WTC11 (cell line): ENCODE measurements around the gene TNFAIP8L1. TPM values are rescaled to one million over a fixed set of nuclear protein-coding genes. Genes with fewer than 3 reads are reported as not detected.
"Not testable (repeated sequence)": the region's sequence is repeated elsewhere in the genome, so short reads cannot be mapped to it uniquely, and the experiment has no call there.

ENCODE experiments used
- ATAC-seq: fragments of 200-7000 bp; cut with Tn5 transposase; 2 replicates; pipeline ENCODE4 v1.10.0; 2021; ENCODE audit warnings: mild to moderate bottlenecking, moderate library complexity
- CTCF ChIA-PET: fragments of 300-600 bp; sonication (Branson Sonifier 250); formaldehyde crosslinking; loops from one replicate; lab custom pipeline; 2021; ENCODE audit warnings: antibody characterized with exemption; lab: Charles Lee
- POLR2A ChIA-PET: fragments of 350-600 bp; sonication (Branson Sonifier 250); formaldehyde crosslinking; loops from one replicate; lab custom pipeline; 2021; ENCODE audit warnings: antibody characterized with exemption; lab: Charles Lee
- DNase-seq: peaks from one replicate; pipeline ENCODE4 v3.0.0; 2021; ENCODE audit warnings: low spot score
- H3K27ac Mint-ChIP-seq: 2 replicates; pipeline ENCODE4 v1.8.0; 2021; ENCODE audit warnings: mixed read lengths
- H3K27me3 Mint-ChIP-seq: 2 replicates; pipeline ENCODE4 v1.8.0; 2021; ENCODE audit warnings: low read depth, mild to moderate bottlenecking, moderate library complexity, mixed read lengths
- H3K36me3 Mint-ChIP-seq: 2 replicates; pipeline ENCODE4 v1.8.0; 2021; ENCODE audit warnings: mixed read lengths
- H3K4me1 Mint-ChIP-seq: 2 replicates; pipeline ENCODE4 v1.8.0; 2022; ENCODE audit warnings: mixed read lengths
- H3K4me3 Mint-ChIP-seq: 2 replicates; pipeline ENCODE4 v1.8.0; 2021; ENCODE audit warnings: mild to moderate bottlenecking, moderate library complexity, mixed read lengths
- H3K9me3 Mint-ChIP-seq: 2 replicates; pipeline ENCODE4 v1.8.0; 2021; ENCODE audit warnings: mixed read lengths
- AFF4 ChIP-seq: sonication (generic); formaldehyde crosslinking; IDR thresholded peaks from 2 replicates; pipeline ENCODE4 v1.8.1; 2023; ENCODE audit warnings: mild to moderate bottlenecking, missing genetic modification reagents, borderline replicate concordance
- ATF3 ChIP-seq: sonication (generic); formaldehyde crosslinking; conservative IDR thresholded peaks from 2 replicates; pipeline ENCODE4 v1.8.1; 2022; ENCODE audit warnings: mild to moderate bottlenecking, missing genetic modification reagents
- CBFB ChIP-seq: sonication (generic); formaldehyde crosslinking; IDR thresholded peaks from 2 replicates; pipeline ENCODE4 v1.8.1; 2022; ENCODE audit warnings: mild to moderate bottlenecking, low read depth, missing genetic modification reagents
- CDX4 ChIP-seq: fragments of 250-450 bp; sonication (Bioruptor Pico); IDR thresholded peaks from 2 replicates; pipeline ENCODE4 v1.9.0; 2021; ENCODE audit warnings: moderate library complexity, mild to moderate bottlenecking, inconsistent platforms, borderline replicate concordance
- JUN ChIP-seq: sonication (generic); formaldehyde crosslinking; IDR thresholded peaks from 2 replicates; pipeline ENCODE4 v1.8.0; 2023; ENCODE audit warnings: mild to moderate bottlenecking, missing genetic modification reagents
- MYBL2 ChIP-seq: sonication (generic); formaldehyde crosslinking; IDR thresholded peaks from 2 replicates; pipeline ENCODE4 v1.8.1; 2023; ENCODE audit warnings: mild to moderate bottlenecking, moderate library complexity, missing genetic modification reagents
- NFATC4 ChIP-seq: fragments of 250-450 bp; sonication (Bioruptor Pico); IDR thresholded peaks from 2 replicates; pipeline ENCODE4 v1.9.0; 2021; ENCODE audit warnings: mild to moderate bottlenecking
- RELA ChIP-seq: sonication (generic); formaldehyde crosslinking; IDR thresholded peaks from 2 replicates; pipeline ENCODE4 v1.8.1; 2022; ENCODE audit warnings: missing genetic modification reagents, mild to moderate bottlenecking, borderline replicate concordance
- TCF7 ChIP-seq: sonication (generic); formaldehyde crosslinking; IDR thresholded peaks from 2 replicates; pipeline ENCODE4 v1.8.0; 2022; ENCODE audit warnings: mild to moderate bottlenecking, low read depth, missing genetic modification reagents, moderate library complexity
- TEAD1 ChIP-seq: sonication (generic); formaldehyde crosslinking; IDR thresholded peaks from 2 replicates; pipeline ENCODE4 v1.8.0; 2022; ENCODE audit warnings: mild to moderate bottlenecking, missing genetic modification reagents
- TP53 ChIP-seq: sonication (generic); formaldehyde crosslinking; IDR thresholded peaks from 2 replicates; pipeline ENCODE4 v1.8.1; 2023; ENCODE audit warnings: mild to moderate bottlenecking, missing genetic modification reagents
- ZBTB21 ChIP-seq: sonication (generic); formaldehyde crosslinking; IDR thresholded peaks from 2 replicates; pipeline ENCODE4 v1.8.1; 2023; ENCODE audit warnings: mild to moderate bottlenecking, missing genetic modification reagents, borderline replicate concordance
- ZNF138 ChIP-seq: sonication (generic); formaldehyde crosslinking; conservative IDR thresholded peaks from 2 replicates; pipeline ENCODE4 v1.8.1; 2022; ENCODE audit warnings: mild to moderate bottlenecking, moderate library complexity, missing genetic modification reagents
- ZNF232 ChIP-seq: sonication (generic); formaldehyde crosslinking; IDR thresholded peaks from 2 replicates; pipeline ENCODE4 v1.8.0; 2022; ENCODE audit warnings: mild to moderate bottlenecking, missing genetic modification reagents
- ZNF396 ChIP-seq: fragments of 250-450 bp; sonication (Bioruptor Pico); IDR thresholded peaks from 2 replicates; pipeline ENCODE4 v1.8.0; 2021; ENCODE audit warnings: mild to moderate bottlenecking, moderate library complexity, borderline replicate concordance
- ZNF416 ChIP-seq: fragments of 250-450 bp; sonication (Bioruptor Pico); IDR thresholded peaks from 2 replicates; pipeline ENCODE4 v1.9.0; 2021; ENCODE audit warnings: mild to moderate bottlenecking, inconsistent platforms
- ZNF532 ChIP-seq: fragments of 250-450 bp; sonication (Bioruptor Pico); IDR thresholded peaks from 2 replicates; pipeline ENCODE4 v1.9.0; 2021; ENCODE audit warnings: mild to moderate bottlenecking, borderline replicate concordance
- total RNA-seq: library from RNA; stranded (reverse); gene quantifications from 3 replicates; pipeline ENCODE4 v1.2.3, GENCODE V29; 2021

Gene TNFAIP8L1
- total RNA-seq, 1 experiment from 2014 or later = 8.7 TPM

- TF ChIP-seq AFF4 (CRISPR knock-in tag) (no peak), RELA (CRISPR knock-in tag) (no peak), ZNF532 (CRISPR knock-in tag) (no peak), TCF7 (no peak), ZNF416 (CRISPR knock-in tag) (no peak), ZNF396 (no peak), ATF3 (CRISPR knock-in tag) (no peak), JUN (CRISPR knock-in tag) (no peak), ZNF232 (no peak), TEAD1 (CRISPR knock-in tag) (no peak)
Measured at GRCh38 chr19:4594201-4594600, 45.1 kb upstream of the TNFAIP8L1 start (continued).

GRCh38 chr19:4595158-4595557 is 44.2 kb upstream of the TNFAIP8L1 start:
- CTCF ChIA-PET = interaction anchor here (1.3 to 1.8 kb wide), 2 partner anchors 15 to 38 kb away, joined by 5 to 6 read pairs; no protein-coding TSS in a partner anchor
- H3K36me3 Mint-ChIP-seq, ATAC-seq, DNase-seq, H3K4me3 Mint-ChIP-seq, H3K9me3 Mint-ChIP-seq, H3K27ac Mint-ChIP-seq, POLR2A ChIA-PET: not testable (repeated sequence)
- Mint-ChIP-seq H3K4me1 (peaks cover 23% of the 10 kb centered on the region), H3K27me3 (peaks cover 69% of the 10 kb centered on the region)

- Mint-ChIP-seq H3K4me3 (0 out of 2 replicates have a peak overlapping the region, but pooled peaks have one; percentile 14), H3K27ac (no peak overlapping the region), H3K27me3 (peaks cover 70% of the 10 kb centered on the region), H3K9me3 (no peaks in the 10 kb centered on the region), H3K4me1 (peaks cover 20% of the 10 kb centered on the region), H3K36me3 (no peaks in the 10 kb centered on the region)
- no peak for DNase-seq
- no peak for ATAC-seq
- ChIA-PET POLR2A (no interaction called here), CTCF (interaction anchor here (0.6 to 3.9 kb wide), 12 partner anchors 10 to 1529 kb away, joined by 3 to 48 read pairs (median 5); no protein-coding TSS in a partner anchor)
- no peak for TF ChIP-seq ZNF138
- TF ChIP-seq NFATC4 (CRISPR knock-in tag) = no peak
- no peak for TF ChIP-seq CDX4
- TF ChIP-seq ZBTB21 = no peak
- no peak for TF ChIP-seq MYBL2 (CRISPR knock-in tag)
- TF ChIP-seq CBFB (CRISPR knock-in tag) = no peak
- no peak for TF ChIP-seq ZNF396
- no peak for TF ChIP-seq TP53
Measured at GRCh38 chr19:4596033-4596904, 43.0 kb upstream of the TNFAIP8L1 start.
